GM18517 (cell line): ENCODE results near the gene DACH2.
A peak's percentile ranks its signal among the peaks of the same experiment; 100 is the strongest.

Source experiments
- ATAC-seq: cut with Tn5 transposase; IDR thresholded peaks from one replicate; pipeline ENCODE4 v1.9.1; 2021; ENCODE audit warnings: mild to moderate bottlenecking, moderate library complexity; ENCODE audit not compliant: unreplicated experiment

Gene DACH2

DNA sequence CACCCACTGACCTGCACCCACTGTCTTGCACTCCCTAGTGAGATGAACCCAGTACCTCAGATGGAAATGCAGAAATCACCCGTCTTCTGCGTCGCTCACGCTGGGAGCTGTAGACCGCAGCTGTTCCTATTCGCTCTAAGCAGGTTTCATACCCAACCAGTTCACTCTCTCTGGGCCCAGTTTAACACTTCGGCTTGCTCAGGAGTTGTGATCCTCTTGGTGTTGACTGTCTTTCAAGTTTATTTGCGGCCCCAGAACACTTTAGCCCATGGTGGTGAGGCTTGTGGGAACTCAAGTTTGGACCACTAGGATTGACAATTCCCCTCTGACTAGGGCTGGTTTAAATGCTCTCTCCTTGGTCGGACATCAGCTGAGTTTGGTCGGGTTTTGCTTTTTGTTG lies 147.0 kb downstream of the DACH2 start:
- no peak for ATAC-seq

DNA sequence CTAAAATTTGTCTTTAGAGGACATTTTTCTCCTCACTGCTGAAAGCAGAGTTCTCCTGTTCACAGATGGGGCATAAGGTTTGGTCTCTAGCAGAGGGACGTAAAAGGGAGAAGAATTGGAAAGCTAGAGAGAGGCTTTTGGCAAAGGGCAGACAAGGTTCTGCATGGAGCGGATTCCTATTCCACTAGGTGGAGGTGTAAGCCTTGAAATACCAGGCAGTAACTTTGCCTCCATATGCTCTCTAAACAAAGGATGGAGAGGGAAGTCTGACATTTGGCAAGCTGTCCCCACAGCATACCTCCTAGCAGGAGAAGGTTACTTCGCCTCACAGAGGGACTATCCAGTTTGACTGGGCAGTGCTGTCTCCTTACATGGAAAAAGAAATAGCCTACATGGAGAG lies 174.7 kb downstream of the DACH2 start:
- no peak for ATAC-seq

DNA sequence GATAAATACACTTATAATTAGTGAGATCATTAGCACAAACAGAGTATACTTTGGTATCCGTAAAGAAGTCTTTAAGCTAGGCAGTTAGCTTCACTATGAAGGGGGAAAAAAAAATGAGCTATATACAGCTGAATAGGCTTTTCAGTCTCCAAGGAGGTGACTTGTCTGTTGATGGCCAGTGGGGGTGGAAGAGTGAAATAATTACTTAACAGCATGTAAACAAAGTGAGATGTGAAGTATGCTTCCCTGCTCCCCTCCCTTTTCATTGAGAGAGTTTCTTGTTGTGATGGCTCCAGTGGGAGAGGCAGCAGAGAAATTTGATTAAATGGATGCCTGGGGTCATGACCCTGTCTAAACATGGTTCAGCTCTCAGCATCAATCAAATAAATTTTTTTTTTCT lies 180.9 kb downstream of the DACH2 start:
- ATAC-seq: no peak

DNA sequence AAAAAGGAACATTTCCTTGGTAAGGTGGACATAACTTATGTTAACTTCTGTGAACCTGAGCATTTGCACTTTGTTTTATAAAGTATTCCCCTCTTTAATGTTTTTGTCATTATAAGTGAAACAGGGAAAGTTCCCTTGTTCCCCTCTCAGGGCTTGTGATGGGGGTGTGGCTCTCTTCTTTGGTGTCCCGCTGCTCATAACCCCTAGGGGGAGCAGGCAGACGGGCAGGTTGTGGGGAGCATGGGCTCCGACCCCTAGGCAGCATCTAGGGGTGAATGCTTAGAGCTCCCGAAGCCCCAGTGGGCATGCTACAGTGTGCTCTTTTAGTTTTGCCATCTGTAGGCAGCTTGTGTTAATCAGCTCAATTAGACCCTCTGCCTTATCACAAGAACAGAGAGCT lies 200.4 kb downstream of the DACH2 start:
- no peak for ATAC-seq

DNA sequence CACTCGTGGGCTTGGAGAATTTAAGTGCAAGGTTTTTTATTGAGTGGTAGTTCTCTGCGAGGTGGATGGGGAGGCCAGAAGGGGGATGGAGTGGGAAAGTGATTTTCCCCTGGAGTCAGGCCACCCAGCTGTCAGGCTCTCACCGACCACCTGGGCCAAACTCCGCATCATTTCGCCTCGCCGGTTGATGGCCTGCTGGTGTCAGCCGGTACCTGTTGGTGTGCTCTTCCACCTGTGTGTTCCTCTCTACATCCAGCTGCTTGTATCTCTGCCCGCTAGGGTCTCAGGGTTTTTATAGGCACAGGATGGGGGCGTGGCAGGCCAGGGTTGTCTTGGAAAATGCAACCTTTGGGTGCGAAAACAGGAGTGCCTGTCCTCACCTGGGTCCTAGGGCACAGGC lies 200.9 kb downstream of the DACH2 start:
- ATAC-seq: no peak

DNA sequence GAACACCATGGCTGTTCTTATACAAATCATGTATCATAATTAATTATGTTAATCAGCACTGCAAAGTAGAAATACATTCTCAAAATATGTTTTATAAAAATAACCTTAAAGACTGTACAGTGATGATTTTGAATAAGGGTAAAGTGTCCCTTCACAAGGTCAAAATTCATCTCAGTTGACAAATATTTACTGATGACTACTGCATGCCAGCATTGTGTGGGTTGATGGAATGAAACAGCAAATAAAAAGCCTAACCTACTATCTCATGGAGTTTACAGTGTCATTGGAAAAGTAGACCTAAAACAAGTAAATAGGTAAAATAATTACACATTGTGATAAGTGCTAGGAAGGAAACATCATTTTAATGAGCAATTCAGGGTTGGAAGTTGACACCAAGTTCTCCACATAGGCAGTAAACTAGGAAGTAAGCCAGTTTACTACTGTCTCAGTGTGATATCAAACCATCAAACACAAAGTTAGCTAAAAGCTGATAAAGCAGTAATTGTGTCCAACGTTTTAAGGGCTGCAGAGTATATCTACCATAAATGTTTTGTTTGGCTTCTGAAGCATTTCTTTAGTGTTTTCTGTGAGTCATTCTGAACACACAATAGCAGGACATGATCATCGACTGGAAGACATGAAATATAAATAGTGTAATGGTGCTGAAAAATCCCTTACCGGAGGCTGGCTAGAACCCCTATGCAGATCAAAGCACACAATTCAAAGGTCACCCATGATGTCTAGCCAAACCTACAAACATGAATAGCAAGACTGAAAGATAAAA lies 221.8 kb downstream of the DACH2 start:
- no peak for ATAC-seq

DNA sequence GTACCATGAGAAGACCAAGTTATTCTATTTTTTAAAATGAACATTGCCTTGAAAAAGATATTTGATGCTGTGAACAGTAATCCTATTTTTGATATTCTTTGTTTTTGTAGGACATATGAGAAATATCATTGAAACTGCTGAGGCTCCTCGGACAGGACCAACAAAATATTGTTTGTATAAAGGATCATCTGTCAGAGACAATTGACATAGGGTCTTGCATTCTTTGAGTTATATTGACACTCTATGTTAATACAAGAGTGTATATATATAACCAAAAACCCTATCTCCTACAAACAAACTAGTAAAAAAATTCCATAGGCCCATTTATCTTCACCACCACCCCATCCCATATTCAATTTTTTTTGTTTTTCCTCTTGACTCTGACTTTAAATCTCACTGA lies 222.7 kb downstream of the DACH2 start:
- ATAC-seq: no peak

DNA sequence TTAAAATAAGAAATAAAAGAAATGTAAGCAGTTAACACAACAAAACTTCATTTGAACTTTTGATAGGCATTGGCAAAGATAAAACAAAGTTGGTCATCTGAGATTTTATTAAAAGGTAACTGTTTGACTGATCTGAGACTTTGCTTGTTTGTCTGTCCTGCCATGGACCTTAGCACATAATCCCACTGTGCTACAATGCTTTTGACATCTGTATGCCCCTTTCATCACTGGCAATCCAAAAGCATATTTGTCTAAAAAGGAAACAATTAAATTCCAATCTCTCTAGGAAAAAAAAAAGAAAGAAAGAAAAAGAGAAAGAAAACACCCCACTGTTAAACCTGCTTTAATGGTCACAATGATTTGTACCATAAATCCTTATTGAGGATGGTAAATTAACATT lies 231.0 kb downstream of the DACH2 start:
- ATAC-seq: no peak

DNA sequence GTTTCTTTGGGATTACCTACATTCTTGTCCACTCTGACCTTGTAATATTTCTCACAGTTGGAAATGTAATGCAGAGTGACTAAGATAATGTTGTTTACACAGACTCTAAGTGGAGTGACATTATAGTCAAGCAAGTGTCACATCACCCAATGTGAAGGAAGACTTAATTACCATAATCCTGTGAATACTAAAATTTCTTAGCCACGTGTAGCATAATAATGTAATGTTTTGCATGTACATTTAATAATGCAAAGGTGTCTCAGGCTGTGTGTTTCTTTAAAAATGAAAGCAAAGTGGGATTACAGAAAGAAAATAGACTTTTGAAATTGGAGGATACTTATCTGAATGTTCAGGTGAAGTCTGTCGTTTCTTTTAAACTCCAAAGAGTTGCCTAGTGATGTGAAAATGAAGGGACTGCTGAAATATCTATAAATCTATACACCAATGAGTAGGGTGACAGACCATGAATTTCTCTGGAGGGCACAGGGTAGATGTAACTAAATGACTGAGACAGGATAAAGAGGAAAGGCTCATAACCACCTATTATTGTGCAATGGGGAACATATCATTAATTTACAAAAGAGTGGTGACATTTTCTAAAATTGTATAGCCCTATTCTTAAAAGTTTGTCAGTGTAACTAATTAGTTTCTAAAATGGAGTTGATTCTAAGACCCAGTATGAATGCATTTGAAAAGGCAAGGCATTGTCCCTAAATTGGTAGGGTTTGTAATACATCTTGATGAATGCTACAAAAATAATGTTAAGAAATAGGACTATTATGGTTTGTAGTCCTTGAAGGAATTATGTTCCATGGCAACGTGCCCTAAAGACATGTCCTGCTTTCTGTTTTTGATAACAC lies 235.7 kb downstream of the DACH2 start:
- no peak for ATAC-seq

DNA sequence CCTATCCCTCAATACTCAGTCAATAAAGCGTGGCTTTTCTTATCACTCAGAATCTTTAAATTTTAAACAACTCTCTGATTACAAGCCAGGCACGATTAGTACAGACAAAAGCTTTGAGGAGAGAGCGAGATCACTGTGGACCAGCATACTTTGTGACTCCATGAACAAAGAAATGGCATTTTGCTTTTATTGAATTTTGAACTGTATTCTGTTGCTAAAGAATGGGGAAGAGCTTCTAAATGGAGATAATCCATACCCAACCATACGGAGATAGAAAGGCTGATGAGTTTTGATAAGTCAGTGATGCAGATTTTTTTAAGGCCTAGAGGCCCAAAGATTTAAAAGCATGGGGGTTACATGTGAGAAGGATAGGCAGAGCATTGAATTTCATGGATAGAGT lies 259.1 kb downstream of the DACH2 start:
- ATAC-seq: no peak

DNA sequence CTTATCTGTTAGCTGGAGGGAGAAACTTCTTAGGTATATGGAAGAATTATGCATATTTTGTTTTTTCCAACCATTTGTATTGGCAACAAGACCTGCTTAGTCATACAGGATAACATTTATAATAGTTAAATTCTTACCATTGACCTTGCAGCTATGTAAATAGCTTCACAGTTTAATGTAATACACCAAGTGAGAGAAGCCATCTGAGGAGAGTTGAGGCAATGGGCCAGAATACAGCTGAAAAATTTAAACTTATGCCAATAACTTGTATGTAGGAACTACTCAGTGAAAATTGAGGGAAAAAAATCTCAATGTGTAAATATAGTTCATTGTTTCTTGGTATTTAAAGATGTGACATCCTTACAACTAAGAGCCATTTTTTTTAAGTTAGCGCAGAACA lies 273.5 kb downstream of the DACH2 start:
- no peak for ATAC-seq

DNA sequence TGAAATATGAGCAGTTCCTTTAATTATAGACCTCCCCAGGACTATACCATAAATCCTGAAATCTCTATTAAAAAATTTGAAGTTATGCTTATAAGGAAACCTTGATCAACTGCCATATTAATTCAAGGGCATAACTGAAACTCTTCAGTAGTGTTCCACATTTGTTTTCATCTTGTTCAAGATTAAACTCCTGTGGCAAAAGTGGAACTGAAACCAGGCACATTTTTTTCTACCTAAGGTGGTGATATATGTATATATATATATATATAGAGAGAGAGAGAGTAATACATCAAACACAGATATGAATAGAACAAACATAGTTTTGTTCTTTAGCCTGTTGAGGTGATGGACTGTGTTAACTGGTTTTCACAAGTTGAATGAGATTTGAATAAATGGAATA lies 287.9 kb downstream of the DACH2 start:
- no peak for ATAC-seq

DNA sequence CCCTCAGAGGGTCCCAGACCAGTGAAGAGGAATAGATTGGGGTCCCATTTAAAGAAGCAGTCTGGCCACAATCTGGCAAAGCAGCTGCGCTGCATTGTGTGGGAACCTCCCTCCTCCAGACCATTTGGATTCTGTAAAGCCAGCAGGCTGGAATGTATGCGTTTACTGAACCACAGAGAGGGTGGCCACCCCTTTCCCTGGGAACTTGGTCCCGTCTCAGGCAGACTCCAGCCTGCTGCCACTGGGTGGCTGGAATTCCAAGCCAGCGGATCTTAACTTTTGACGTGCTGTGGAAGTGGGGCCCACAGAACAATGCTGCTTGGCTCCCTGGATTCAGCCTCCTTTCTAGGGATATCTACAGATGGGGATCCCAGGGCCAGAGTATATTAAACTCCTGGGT lies 307.2 kb downstream of the DACH2 start:
- ATAC-seq: no peak

DNA sequence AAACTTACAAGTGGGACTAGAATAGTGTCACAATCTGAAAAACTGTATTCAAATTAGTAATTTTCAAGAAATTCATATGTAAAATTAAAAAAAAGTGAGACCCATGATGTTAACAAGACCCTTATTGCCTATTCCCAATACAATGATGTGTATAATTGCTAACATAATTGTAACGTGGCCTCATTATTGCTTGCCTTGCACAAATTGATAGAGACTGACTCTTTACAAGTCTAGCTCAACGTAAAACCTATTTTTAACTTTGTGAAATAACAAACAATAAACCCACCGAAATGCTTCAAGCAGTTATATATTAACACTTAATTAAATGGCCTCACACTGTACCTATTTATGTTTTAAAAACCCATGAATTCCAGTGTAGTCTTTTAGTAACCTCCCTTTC lies 312.5 kb downstream of the DACH2 start:
- ATAC-seq: no peak

DNA sequence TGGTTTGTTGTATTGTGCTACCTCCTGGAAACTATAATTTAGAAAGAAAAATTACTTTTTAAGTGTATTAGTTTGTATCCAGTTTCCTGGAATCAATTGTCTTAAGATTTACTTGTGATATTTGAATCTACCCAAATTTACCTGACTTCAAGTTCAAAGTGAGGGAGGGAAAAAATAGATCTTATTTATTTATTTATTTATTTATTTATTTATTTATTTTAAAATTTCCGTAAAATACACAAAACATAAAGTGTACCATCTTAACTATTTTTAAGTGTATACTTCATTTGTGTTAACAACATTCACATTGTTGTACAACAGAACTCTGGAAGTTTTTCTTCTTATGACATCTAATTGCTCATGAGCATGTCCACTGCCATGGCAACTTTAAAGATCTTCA lies 356.0 kb downstream of the DACH2 start:
- no peak for ATAC-seq

DNA sequence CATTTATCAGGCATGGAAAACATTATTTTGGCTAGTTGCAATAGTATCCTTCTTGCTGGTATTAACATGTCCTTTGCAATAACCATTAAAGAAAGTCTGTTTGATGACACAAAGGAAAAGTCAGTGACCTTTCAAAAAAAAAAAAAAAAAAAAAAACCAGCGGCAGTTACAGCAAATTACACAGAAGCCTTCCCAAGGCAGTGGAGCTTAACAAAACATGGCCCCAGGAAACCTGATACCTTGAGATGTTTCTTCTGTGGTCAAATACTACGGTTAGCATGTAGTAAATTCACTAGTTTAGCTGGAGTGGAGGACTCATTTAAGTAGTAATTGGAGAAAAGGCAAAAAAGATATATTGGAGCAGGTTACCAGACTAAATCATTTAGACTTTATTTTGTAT lies 359.1 kb downstream of the DACH2 start:
- ATAC-seq: no peak

DNA sequence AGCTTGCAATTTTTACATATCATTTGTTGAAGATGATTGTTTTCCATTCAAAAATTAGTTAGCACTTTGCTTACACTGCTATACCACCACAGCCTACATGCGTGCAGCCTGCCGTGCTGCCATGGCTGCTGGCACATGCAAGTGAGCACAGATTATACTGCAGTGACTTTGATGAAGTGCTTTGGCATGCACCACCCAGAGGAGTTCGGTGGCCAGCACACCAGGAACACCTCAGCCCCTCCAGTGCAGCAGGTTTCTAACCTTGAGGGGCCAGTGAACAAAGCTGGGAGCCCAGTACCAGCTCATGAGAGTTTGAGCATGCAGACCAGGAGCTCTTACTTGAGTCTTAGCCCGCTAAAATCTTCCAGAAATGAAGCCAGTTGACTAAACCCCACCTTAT lies 431.5 kb downstream of the DACH2 start:
- ATAC-seq: no peak

DNA sequence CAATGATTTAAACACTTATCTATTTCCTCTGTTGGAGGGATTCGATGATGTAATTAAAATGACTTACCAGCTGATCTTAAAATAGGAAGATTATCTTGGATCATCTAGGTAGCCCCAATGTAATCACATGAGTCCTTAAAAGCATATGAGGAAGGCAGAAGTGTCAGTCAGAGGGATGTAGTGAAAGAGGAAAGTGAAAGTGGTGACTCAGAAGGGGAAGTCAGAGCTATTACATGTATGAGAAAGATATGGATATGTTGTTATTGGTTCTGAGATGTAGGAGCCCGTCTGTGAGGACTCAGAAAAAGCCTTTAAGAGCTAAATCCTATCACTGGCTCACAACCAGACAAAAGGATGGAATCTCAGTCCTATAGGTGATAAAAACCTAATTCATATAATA lies 456.4 kb downstream of the DACH2 start:
- ATAC-seq: peak; percentile 72

DNA sequence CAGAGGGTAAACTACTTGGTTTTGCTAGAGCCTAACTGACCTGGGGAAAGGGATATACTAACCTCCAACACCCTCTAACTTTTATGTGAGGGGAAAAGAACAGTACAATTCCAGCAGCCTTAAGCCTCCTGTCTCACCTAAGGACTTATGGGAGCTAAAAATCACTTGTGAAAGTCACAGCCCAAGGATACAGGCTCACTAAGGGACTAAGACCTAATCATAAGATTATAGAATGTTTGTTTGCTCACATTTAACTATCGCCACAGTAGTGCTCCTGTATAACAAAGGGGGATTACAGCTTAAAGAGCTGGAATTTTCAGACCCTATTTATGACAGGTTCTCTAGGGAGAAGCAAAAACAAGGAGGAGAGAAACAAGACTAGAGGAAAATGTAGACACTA lies 548.7 kb downstream of the DACH2 start:
- ATAC-seq: no peak

DNA sequence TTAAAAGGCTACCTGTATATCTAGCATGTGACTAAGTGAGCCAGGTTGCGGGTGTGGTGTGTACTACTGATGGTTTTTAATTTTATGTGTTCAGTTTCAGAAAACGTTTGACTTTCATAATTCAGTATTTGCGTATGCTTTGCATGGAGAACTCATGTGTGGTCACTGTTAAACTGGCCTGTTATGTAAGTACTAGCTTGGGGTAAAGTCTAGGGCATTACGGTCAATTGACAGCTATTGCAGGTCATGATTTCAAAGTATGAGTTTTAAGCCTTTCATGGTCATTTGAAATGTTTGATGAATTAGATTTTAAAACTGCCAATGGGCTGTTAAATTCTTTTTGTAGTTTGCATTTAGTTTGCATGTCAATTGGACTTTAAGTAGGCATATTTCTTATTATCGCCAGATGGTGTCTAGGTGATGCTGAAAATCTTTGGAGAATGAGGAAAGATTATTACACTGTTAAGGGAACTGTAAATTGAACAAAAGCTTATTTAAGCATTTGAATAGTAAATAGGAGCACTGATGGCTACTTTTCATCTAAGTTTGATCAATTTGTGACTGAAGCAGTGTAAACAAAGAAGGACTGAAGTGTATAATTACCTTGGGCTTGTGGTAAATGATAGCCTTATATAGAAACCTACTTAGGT lies 563.4 kb downstream of the DACH2 start:
- no peak for ATAC-seq

DNA sequence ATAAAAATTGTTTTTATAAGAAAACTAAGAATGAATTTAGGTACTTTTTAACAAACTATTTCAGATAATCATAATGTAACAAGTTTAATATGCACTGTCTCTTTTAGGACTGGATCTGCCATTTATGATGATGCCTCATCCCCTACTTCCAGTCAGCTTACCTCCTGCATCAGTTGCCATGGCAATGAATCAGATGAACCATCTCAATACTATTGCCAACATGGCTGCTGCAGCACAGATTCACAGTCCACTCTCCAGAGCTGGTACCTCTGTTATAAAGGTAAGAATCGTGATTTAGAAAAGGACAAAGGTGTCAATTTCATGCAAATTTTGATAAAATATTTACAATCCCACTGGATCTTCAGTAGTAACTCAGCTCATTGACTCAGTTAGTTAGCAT lies 566.2 kb downstream of the DACH2 start:
- no peak for ATAC-seq

DNA sequence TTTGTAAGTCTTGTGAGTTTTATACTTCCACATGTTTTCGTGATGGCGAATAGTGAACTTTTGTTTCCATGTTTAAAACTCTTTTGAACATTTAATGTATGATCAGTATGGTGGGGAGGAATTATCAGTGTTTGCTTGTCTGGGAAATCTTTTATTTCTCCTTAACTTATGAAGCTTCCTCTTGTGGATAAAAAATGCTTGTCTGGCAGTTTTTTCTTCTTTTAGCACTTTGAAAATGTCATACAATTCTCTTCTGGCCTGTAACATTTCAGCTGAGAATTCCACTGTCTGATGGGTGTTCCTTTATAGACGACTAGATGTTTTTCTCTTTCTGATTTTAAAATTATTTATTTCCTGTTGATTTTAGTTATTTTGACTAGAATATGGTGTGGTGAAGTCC lies 576.0 kb downstream of the DACH2 start:
- ATAC-seq: no peak
